Measurements from ENCODE around the gene GNGT1. TPM values are rescaled to one million over a fixed set of nuclear protein-coding genes. Genes with fewer than 3 reads are reported as not detected.
A peak's percentile ranks its signal among the peaks of the same experiment; 100 is the strongest.
"Not testable (repeated sequence)": the region's sequence is repeated elsewhere in the genome, so short reads cannot be mapped to it uniquely, and the experiment has no call there.

Gene GNGT1
- total and polyA plus RNA-seq, 5 donors: not detected

GRCh38 chr7:93910076-93910994 lies 4.0 kb downstream of the GNGT1 start:
- Histone ChIP-seq H3K27ac (ENCODE audit: low read length) (no peak overlapping the region), H3K4me1 (ENCODE audit: control insufficient read depth, insufficient read depth, low read length) (peaks cover 2% of the 10 kb centered on the region), H3K4me3 (ENCODE audit: low read length) (no peak overlapping the region), H3K9me3 (ENCODE audit: control insufficient read depth, low read length) (no peaks in the 10 kb centered on the region), H3K27me3 (ENCODE audit: control insufficient read depth, insufficient read depth) (no peaks in the 10 kb centered on the region)
- ATAC-seq (peak; percentile 85 to 89), DNase-seq (peak in 2 of 3 donors; percentile 51 to 55)
- WGBS: 11% methylated on average over 3 of the region's 3 CpGs
- intact Hi-C loops (cut with DNase I): no loop called here

GRCh38 chr7:93911242-93911641 lies 4.9 kb downstream of the GNGT1 start:
- DNase-seq; H3K27me3 ChIP-seq (ENCODE audit: control insufficient read depth, insufficient read depth); H3K4me3 ChIP-seq (ENCODE audit: low read length); intact Hi-C loops (cut with DNase I); H3K9me3 ChIP-seq (ENCODE audit: control insufficient read depth, low read length); H3K4me1 ChIP-seq (ENCODE audit: control insufficient read depth, insufficient read depth, low read length); H3K27ac ChIP-seq (ENCODE audit: low read length): not testable (repeated sequence)
- peak; percentile 39 to 65 for ATAC-seq
- 18% methylated on average over 3 of the region's 3 CpGs for WGBS

- H3K9me3 ChIP-seq (ENCODE audit: control insufficient read depth, low read length); ATAC-seq; H3K27ac ChIP-seq (ENCODE audit: low read length); DNase-seq; intact Hi-C loops (cut with DNase I); H3K27me3 ChIP-seq (ENCODE audit: control insufficient read depth, insufficient read depth); H3K4me3 ChIP-seq (ENCODE audit: low read length); H3K4me1 ChIP-seq (ENCODE audit: control insufficient read depth, insufficient read depth, low read length): not testable (repeated sequence)
Observed at GRCh38 chr7:93911661-93912060, 5.3 kb downstream of the GNGT1 start.

GRCh38 chr7:93913197-93913596 lies 6.8 kb downstream of the GNGT1 start:
- no peak for DNase-seq
- Histone ChIP-seq H3K9me3 (ENCODE audit: control insufficient read depth, low read length) (no peaks in the 10 kb centered on the region), H3K27ac (ENCODE audit: low read length) (no peak overlapping the region), H3K4me3 (ENCODE audit: low read length) (no peak overlapping the region), H3K4me1 (ENCODE audit: control insufficient read depth, insufficient read depth, low read length) (peaks cover 2% of the 10 kb centered on the region), H3K27me3 (ENCODE audit: control insufficient read depth, insufficient read depth) (no peaks in the 10 kb centered on the region)
- ATAC-seq: no peak
- intact Hi-C loops (cut with DNase I): no loop called here

GRCh38 chr7:93914581-93915066 lies 8.3 kb downstream of the GNGT1 start:
- no peak overlapping the region for H3K27ac ChIP-seq (ENCODE audit: low read length)
- ATAC-seq: peak; percentile 61 to 77
- peaks cover 2% of the 10 kb centered on the region for H3K4me1 ChIP-seq (ENCODE audit: control insufficient read depth, insufficient read depth, low read length)
- intact Hi-C loops (cut with DNase I): no loop called here
- no peaks in the 10 kb centered on the region for H3K9me3 ChIP-seq (ENCODE audit: control insufficient read depth, low read length)
- no peaks in the 10 kb centered on the region for H3K27me3 ChIP-seq (ENCODE audit: control insufficient read depth, insufficient read depth)
- no peak overlapping the region for H3K4me3 ChIP-seq (ENCODE audit: low read length)
- DNase-seq: no peak
- WGBS: 28% methylated on average over 7 of the region's 7 CpGs

GRCh38 chr7:93915206-93915842 lies 9.0 kb downstream of the GNGT1 start:
- H3K27ac ChIP-seq (ENCODE audit: low read length); H3K4me1 ChIP-seq (ENCODE audit: control insufficient read depth, insufficient read depth, low read length); H3K9me3 ChIP-seq (ENCODE audit: control insufficient read depth, low read length); DNase-seq; intact Hi-C loops (cut with DNase I); H3K4me3 ChIP-seq (ENCODE audit: low read length); H3K27me3 ChIP-seq (ENCODE audit: control insufficient read depth, insufficient read depth): not testable (repeated sequence)
- peak; percentile 39 to 47 for ATAC-seq
- 31% methylated on average over 3 of the region's 3 CpGs for WGBS

GRCh38 chr7:93915888-93916287 lies 9.5 kb downstream of the GNGT1 start:
- ATAC-seq; H3K9me3 ChIP-seq (ENCODE audit: control insufficient read depth, low read length); H3K4me3 ChIP-seq (ENCODE audit: low read length); H3K27ac ChIP-seq (ENCODE audit: low read length); DNase-seq; H3K27me3 ChIP-seq (ENCODE audit: control insufficient read depth, insufficient read depth); H3K4me1 ChIP-seq (ENCODE audit: control insufficient read depth, insufficient read depth, low read length); intact Hi-C loops (cut with DNase I): not testable (repeated sequence)

- intact Hi-C loops (cut with DNase I); H3K27ac ChIP-seq (ENCODE audit: low read length); ATAC-seq; DNase-seq; H3K4me3 ChIP-seq (ENCODE audit: low read length); H3K9me3 ChIP-seq (ENCODE audit: control insufficient read depth, low read length); H3K27me3 ChIP-seq (ENCODE audit: control insufficient read depth, insufficient read depth); H3K4me1 ChIP-seq (ENCODE audit: control insufficient read depth, insufficient read depth, low read length): not testable (repeated sequence)
- 77% methylated on average over 4 of the region's 4 CpGs for WGBS
Observed at GRCh38 chr7:93916315-93916714, 9.9 kb downstream of the GNGT1 start.

- no peaks in the 10 kb centered on the region for H3K4me1 ChIP-seq (ENCODE audit: control insufficient read depth, insufficient read depth, low read length)
- intact Hi-C loops (cut with DNase I): loop anchor here in 1 of 4 donors (10.0 kb wide), 1 partner anchor 84 kb away; the partner anchor contains the start of gene BET1
- peak overlapping the region; percentile 59 for H3K27ac ChIP-seq (ENCODE audit: low read length)
- no peaks in the 10 kb centered on the region for H3K9me3 ChIP-seq (ENCODE audit: control insufficient read depth, low read length)
- 45% methylated on average over 6 of the region's 6 CpGs for WGBS
- DNase-seq: no peak
- no peaks in the 10 kb centered on the region for H3K27me3 ChIP-seq (ENCODE audit: control insufficient read depth, insufficient read depth)
- H3K4me3 ChIP-seq (ENCODE audit: low read length): peak overlapping the region; percentile 88
- no peak for ATAC-seq
Observed at GRCh38 chr7:93920496-93921182, 14.3 kb downstream of the GNGT1 start.

- intact Hi-C loops (cut with DNase I): loop anchor here in 1 of 4 donors (10.0 kb wide), 1 partner anchor 84 kb away; the partner anchor contains the start of gene BET1
- ATAC-seq: no peak
- H3K4me1 ChIP-seq (ENCODE audit: control insufficient read depth, insufficient read depth, low read length): no peaks in the 10 kb centered on the region
Observed at GRCh38 chr7:93921186-93921585, 14.8 kb downstream of the GNGT1 start.

More at GRCh38 chr7:93921186-93921585, 14.8 kb downstream of the GNGT1 start:
- DNase-seq: no peak
- Histone ChIP-seq H3K27me3 (ENCODE audit: control insufficient read depth, insufficient read depth) (no peaks in the 10 kb centered on the region), H3K4me3 (ENCODE audit: low read length) (peak overlapping the region; percentile 88), H3K9me3 (ENCODE audit: control insufficient read depth, low read length) (no peaks in the 10 kb centered on the region), H3K27ac (ENCODE audit: low read length) (peak overlapping the region; percentile 87)
- 34% methylated on average over 8 of the region's 8 CpGs for WGBS

All from right cardiac atrium (tissue), 5 donors.